Progenitor cell of endocrine pancreas (in vitro differentiated cells): ENCODE results near the gene HS3ST5. TPM values are rescaled to one million over a fixed set of nuclear protein-coding genes. Genes with fewer than 3 reads are reported as not detected.

Experiments used
- DNase-seq: peaks from one replicate; pipeline ENCODE4 v3.0.0; 2021; ENCODE audit warnings: low spot score; ENCODE audit not compliant: unreplicated experiment
- H3K27ac Mint-ChIP-seq: 2 replicates; pipeline ENCODE4 v1.8.0; 2021; ENCODE audit warnings: mild to moderate bottlenecking, moderate library complexity, mixed read lengths
- H3K27me3 Mint-ChIP-seq: 2 replicates; pipeline ENCODE4 v1.8.0; 2021; ENCODE audit warnings: mixed read lengths
- H3K36me3 Mint-ChIP-seq: 2 replicates; pipeline ENCODE4 v1.8.0; 2022; ENCODE audit warnings: mixed read lengths; ENCODE audit not compliant: insufficient read depth
- H3K4me1 Mint-ChIP-seq: 2 replicates; pipeline ENCODE4 v1.8.0; 2021; ENCODE audit warnings: low read depth, mixed read lengths
- H3K4me3 Mint-ChIP-seq: 2 replicates; pipeline ENCODE4 v1.8.0; 2021; ENCODE audit warnings: low read depth, mild to moderate bottlenecking, moderate library complexity, mixed read lengths
- H3K9me3 Mint-ChIP-seq: 2 replicates; pipeline ENCODE4 v1.8.0; 2021; ENCODE audit warnings: low read depth, mixed read lengths
- CTCF ChIP-seq: fragments of 200-600 bp; sonication (generic); IDR thresholded peaks from one replicate; pipeline ENCODE4 v1.5.0; 2021; ENCODE audit warnings: antibody characterized with exemption, mild to moderate bottlenecking; ENCODE audit not compliant: unreplicated experiment
- total RNA-seq: library from RNA; stranded (reverse); gene quantifications from 2 replicates; pipeline ENCODE4 v1.2.1, GENCODE V29; 2021

The HS3ST5 gene
- total RNA-seq, 1 donor from 2014 or later, result 0.31 TPM

- no peak for DNase-seq
- Mint-ChIP-seq H3K9me3 (no peaks in the 10 kb centered on the region), H3K4me3 (no peak overlapping the region), H3K27me3 (no peaks in the 10 kb centered on the region), H3K27ac (no peak overlapping the region), H3K4me1 (peaks cover 9% of the 10 kb centered on the region), H3K36me3 (no peaks in the 10 kb centered on the region)
- no peak for TF ChIP-seq CTCF
Observed at GRCh38 chr6:114090626-114091025, 252.2 kb downstream of the HS3ST5 start.

DNA sequence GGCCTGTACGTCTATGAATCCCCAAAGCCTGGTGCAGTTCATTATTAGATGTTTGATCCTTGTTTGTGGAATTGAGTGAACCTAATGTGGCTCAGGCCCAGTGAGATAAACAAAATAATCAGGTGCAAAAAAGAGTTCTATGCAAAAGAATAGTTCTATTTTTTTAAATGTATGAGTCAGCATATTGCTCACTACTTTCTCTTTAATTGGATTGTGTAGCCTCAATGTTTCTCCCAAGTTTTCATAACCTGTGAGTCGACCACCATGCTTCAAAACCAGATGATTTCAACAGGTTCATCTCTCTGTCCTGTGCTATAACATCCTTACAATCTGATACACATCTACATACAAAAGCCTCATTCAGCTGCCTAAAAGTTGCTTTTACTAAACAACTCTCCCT lies 255.3 kb downstream of the HS3ST5 start:
- TF ChIP-seq CTCF, result no peak
- Mint-ChIP-seq H3K4me1 (peaks cover 9% of the 10 kb centered on the region), H3K36me3 (no peaks in the 10 kb centered on the region), H3K4me3 (no peak overlapping the region), H3K9me3 (no peaks in the 10 kb centered on the region), H3K27ac (no peak overlapping the region), H3K27me3 (no peaks in the 10 kb centered on the region)
- DNase-seq, result no peak

DNA sequence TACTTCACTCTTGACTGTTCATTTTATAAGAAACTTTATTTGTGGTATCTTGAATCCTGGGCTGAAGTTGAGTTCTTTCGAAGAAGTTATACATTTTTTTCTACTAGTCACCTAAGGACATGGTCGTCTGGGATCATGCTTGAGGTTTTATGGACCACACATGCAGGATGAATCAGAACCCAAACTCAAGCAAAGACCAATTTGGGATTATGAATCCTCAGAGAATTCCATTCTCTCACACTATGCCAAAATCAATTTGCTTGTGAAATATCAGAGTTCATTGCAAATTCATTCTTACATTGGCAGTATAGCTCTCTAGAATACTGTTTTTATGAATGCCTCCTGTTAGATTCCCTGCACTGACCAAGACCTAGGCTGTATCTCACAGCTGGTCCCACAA lies 257.6 kb downstream of the HS3ST5 start:
- Mint-ChIP-seq H3K9me3 (no peaks in the 10 kb centered on the region), H3K36me3 (no peaks in the 10 kb centered on the region), H3K27me3 (no peaks in the 10 kb centered on the region), H3K4me1 (peaks cover 3% of the 10 kb centered on the region), H3K4me3 (no peak overlapping the region), H3K27ac (no peak overlapping the region)
- TF ChIP-seq CTCF, result no peak
- DNase-seq, result no peak

GRCh38 chr6:114084327-114084890 lies 258.4 kb downstream of the HS3ST5 start:
- Mint-ChIP-seq H3K9me3 (no peaks in the 10 kb centered on the region), H3K36me3 (no peaks in the 10 kb centered on the region), H3K27ac (no peak overlapping the region), H3K4me3 (no peak overlapping the region), H3K27me3 (no peaks in the 10 kb centered on the region), H3K4me1 (peaks cover 3% of the 10 kb centered on the region)
- no peak for TF ChIP-seq CTCF
- no peak for DNase-seq

DNA sequence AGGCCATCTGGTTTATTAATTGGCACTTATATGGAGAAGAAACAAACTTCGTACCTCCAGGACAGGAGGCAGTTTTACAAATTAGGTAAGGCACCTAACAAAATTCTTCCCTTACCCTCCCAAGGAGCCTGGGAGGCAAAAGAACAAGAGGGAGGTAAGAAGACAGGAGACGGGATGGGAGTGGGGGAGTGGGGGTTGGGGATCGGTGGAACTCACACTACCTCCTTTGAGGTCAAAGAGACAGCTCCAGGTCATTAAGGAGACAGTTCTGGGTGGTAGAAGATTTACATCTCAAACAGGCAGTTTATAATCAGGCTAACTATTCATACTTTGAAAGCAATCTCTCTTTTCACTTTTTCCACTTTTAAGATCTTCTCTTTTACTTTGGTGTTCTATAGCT lies 259.6 kb downstream of the HS3ST5 start:
- Mint-ChIP-seq H3K4me1 (no peaks in the 10 kb centered on the region), H3K4me3 (no peak overlapping the region), H3K27ac (no peak overlapping the region), H3K27me3 (no peaks in the 10 kb centered on the region), H3K36me3 (no peaks in the 10 kb centered on the region), H3K9me3 (no peaks in the 10 kb centered on the region)
- no peak for TF ChIP-seq CTCF
- DNase-seq, result no peak
